Measurements from ENCODE around the gene SEC16B. TPM values are rescaled to one million over a fixed set of nuclear protein-coding genes. Genes with fewer than 3 reads are reported as not detected.

SEC16B gene
- total RNA-seq, result 10 to 100 TPM; 11.2 to 37.6 TPM

GRCh38 chr1:177969825-177970371, at the start of gene SEC16B:
Gene SEC16B, minus strand, starts transcription at chr1:177970058. Its CDS starts 2,077 bp downstream, at chr1:177967981.
- ATAC-seq, result peak; percentile 91
- DNase-seq, result peak; percentile 82 to 92 (median 89)

DNA sequence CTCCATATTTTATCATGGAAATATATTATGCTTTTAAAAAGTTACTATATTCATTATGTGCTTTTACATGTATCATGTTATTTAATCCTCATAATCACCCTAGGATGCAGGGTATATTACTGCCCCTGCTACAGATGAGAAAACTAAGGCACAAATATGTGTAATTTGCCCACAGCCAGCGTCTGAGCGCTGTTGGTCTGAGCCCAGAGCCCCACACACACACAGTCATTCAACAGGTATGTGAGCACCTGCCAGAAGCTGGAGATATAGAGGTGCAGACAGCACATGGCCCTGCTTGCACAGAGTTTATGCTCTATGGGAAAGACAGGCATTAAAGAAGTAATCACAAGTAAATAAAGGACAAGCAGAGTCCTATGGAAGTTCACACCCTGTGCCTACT, 49.8 kb upstream of the SEC16B start:
- no peak for TF ChIP-seq CTCF (IDR thresholded peaks at IDR 0.05)
- TF ChIP-seq POLR2A (IDR thresholded peaks at IDR 0.05), result no peak
- intact Hi-C loops (cut with DNase I), result no loop called here
- Histone ChIP-seq H3K36me3 (replicated peaks in 1 of 2; ENCODE audit: insufficient read depth in 1 of 2, low read depth in 2 of 2) (no peaks in the 10 kb centered on the region), H3K4me3 (no peak overlapping the region), H3K4me1 (peaks cover 18% of the 10 kb centered on the region), H3K27ac (no peak overlapping the region), H3K27me3 (no peaks in the 10 kb centered on the region), H3K9me3 (no peaks in the 10 kb centered on the region)
- WGBS, 2 donors, result 93 to 94% methylated on average over 2 of the region's 2 CpGs
- ATAC-seq (no peak), DNase-seq (no peak)

More at GRCh38 chr1:177969825-177970371, at the start of gene SEC16B:
- intact Hi-C loops (cut with DNase I), result no loop called here
- WGBS, 2 donors, result 28 to 36% methylated on average over 12 of the region's 12 CpGs
- Histone ChIP-seq H3K4me3 (no peak within 1 kb of the TSS), H3K27ac (peak within 1 kb of the TSS; percentile 78 to 90 (median 87)), H3K27me3 (no peaks in the 10 kb centered on the region), H3K4me1 (peaks cover 28% of the 10 kb centered on the region), H3K9me3 (no peaks in the 10 kb centered on the region), H3K36me3 (replicated peaks in 1 of 2; ENCODE audit: insufficient read depth in 1 of 2, low read depth in 2 of 2) (no peaks in the 10 kb centered on the region)
- TF ChIP-seq POLR2A (IDR thresholded peaks at IDR 0.05) (peak; percentile 14 to 70 (median 67)), CTCF (IDR thresholded peaks at IDR 0.05) (no peak)

DNA sequence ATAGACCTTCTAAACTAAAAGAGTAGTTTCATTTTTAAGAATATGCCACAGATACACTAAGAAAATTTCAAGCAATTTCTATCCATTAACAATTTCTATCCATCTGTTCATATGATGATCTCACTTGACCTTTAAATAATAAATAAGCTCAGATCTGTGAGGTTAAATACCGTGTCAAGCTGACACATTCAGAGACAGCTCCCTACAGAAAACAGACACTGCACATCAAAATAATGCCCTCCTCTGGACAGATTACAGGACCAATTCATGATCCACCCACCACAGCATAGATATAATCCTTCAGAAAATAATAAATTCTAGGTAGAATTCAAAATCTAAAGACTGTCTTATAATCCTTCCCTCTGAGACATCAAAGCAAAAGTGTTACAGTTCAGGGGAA, 49.4 kb upstream of the SEC16B start:
- TF ChIP-seq CTCF (IDR thresholded peaks at IDR 0.05) (no peak), POLR2A (IDR thresholded peaks at IDR 0.05) (no peak)
- WGBS, 2 donors, result 95 to 100% methylated on average over 1 of the region's 1 CpG
- DNase-seq (no peak), ATAC-seq (no peak)
- H3K36me3 ChIP-seq (replicated peaks in 1 of 2; ENCODE audit: insufficient read depth in 1 of 2, low read depth in 2 of 2), result no peaks in the 10 kb centered on the region
- peaks cover 18% of the 10 kb centered on the region for H3K4me1 ChIP-seq
- H3K27ac ChIP-seq, result no peak overlapping the region
- no peak overlapping the region for H3K4me3 ChIP-seq
- H3K9me3 ChIP-seq, result no peaks in the 10 kb centered on the region
- H3K27me3 ChIP-seq, result no peaks in the 10 kb centered on the region
- intact Hi-C loops (cut with DNase I), result no loop called here

GRCh38 chr1:178017517-178017916, 47.7 kb upstream of the SEC16B start:
- Histone ChIP-seq H3K27me3 (no peaks in the 10 kb centered on the region), H3K9me3 (no peaks in the 10 kb centered on the region), H3K4me3 (no peak overlapping the region), H3K36me3 (replicated peaks in 1 of 2; ENCODE audit: insufficient read depth in 1 of 2, low read depth in 2 of 2) (no peaks in the 10 kb centered on the region), H3K4me1 (peaks cover 7% of the 10 kb centered on the region), H3K27ac (no peak overlapping the region)
- no peak for DNase-seq
- ATAC-seq, result no peak
- intact Hi-C loops (cut with DNase I), result no loop called here
- TF ChIP-seq CTCF (IDR thresholded peaks at IDR 0.05) (no peak), POLR2A (IDR thresholded peaks at IDR 0.05) (no peak)
- WGBS, 2 donors, result 98% methylated on average over 2 of the region's 2 CpGs

GRCh38 chr1:178011864-178012503, 42.1 kb upstream of the SEC16B start:
- DNase-seq (no peak), ATAC-seq (no peak)
- Histone ChIP-seq H3K9me3 (no peaks in the 10 kb centered on the region), H3K27ac (no peak overlapping the region), H3K4me3 (no peak overlapping the region), H3K36me3 (replicated peaks in 1 of 2; ENCODE audit: insufficient read depth in 1 of 2, low read depth in 2 of 2) (no peaks in the 10 kb centered on the region), H3K27me3 (no peaks in the 10 kb centered on the region), H3K4me1 (peaks cover 4% of the 10 kb centered on the region)
- TF ChIP-seq CTCF (IDR thresholded peaks at IDR 0.05) (no peak), POLR2A (IDR thresholded peaks at IDR 0.05) (no peak)
- intact Hi-C loops (cut with DNase I), result no loop called here
- 74 to 77% methylated on average over 2 of the region's 2 CpGs for WGBS, 2 donors
